Measurements from ENCODE around the gene WRAP73.

Gene WRAP73

GRCh38 chr1:3609769-3610526 is 40.0 kb downstream of the WRAP73 start:
- no peak for DNase-seq

GRCh38 chr1:3609016-3609768 is 40.7 kb downstream of the WRAP73 start:
- DNase-seq, result no peak

DNA sequence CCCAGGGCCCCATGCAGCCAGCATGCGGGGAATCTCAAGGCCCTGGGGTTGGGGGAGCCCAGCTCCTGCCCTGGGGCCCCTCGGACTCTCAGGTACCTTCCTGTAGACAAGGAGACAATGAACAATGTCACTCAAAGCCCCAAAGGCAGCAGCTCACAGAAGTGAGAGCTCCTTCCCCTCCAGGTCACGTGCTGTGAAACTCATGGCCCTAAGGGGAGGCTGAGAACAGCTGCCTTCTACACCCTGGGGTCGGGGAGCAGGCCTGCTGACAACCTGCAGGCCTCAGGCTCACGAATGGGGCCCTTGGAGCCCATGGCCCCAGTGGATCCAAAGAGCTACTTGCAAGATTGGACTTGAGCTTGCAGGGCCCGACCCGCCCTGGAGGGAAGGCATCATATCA is 41.7 kb downstream of the WRAP73 start:
- no peak for DNase-seq

- no peak for DNase-seq
Measured at GRCh38 chr1:3607703-3608065, 42.2 kb downstream of the WRAP73 start.

- DNase-seq, result no peak
Measured at GRCh38 chr1:3606779-3607702, 42.9 kb downstream of the WRAP73 start.

GRCh38 chr1:3604997-3605823 is 44.7 kb downstream of the WRAP73 start:
- DNase-seq, result no peak

- DNase-seq, result no peak
Measured at GRCh38 chr1:3604468-3604974, 45.4 kb downstream of the WRAP73 start.

DNA sequence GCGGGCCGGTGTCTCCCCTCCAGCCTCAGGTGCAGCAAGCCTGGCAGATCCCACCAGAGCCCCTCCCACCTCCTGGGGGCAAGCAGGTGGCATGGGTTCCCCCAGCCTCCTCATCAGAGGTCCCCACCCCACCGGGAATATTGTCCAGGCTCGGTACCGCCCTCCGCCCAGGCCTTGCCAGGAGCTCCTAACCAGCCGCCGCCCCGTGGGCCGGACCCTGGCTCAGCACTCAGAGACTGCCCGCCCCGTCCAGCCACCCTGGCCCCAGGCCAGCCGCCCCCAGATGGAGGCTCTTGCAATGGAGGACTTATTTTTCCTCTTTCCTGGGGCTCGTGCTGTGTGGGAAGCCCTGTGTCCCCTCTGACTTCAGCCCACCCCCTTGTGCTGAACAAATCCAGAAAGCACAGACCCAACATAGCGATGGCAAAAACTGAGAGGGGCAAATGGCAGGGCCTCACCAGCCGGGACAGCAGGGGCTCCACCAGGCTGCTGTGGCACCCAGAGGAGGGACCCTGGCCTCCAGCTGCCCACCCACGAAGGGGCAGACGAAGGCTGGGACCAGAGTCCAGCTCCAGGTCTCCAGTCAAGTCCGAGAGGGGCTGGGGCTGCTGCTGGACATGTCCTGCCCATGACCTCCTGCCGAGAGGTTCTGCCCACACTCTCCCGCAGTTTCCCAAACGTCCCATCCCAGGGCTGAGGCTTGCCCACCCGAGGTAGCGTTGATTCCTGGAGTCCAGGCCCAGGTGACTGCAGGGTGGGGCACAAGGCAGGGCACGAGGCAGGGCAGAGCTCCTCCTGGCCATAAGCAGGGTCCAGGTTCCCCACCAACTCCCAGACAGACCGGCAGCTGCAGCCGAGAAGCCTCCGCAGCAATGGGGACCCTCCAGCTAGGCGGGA is 46.1 kb downstream of the WRAP73 start:
- DNase-seq, result no peak

DNA sequence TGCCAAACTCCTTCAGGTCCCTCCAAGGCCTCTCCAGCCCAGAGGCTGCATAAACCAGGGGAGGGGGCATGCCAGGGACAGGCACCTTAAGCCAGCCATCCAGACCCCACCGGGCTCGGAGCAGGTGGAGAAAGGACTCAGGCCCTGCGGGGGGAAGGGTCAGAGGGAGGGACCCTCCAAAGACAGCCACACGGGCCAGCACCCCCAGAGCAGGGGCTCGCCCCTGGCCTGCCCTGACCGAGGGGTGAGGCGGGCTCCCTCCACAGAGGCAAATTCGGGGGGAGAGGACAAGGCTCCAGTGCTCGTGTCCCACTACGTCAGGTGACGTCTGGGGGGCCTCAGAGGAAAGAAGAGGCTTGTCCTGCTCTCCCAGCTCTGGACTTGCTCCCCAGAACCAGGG is 46.7 kb downstream of the WRAP73 start:
- no peak for DNase-seq

GRCh38 chr1:3602375-3602774 is 47.5 kb downstream of the WRAP73 start:
- DNase-seq, result no peak

- DNase-seq, result no peak
Measured at GRCh38 chr1:3601743-3602142, 48.2 kb downstream of the WRAP73 start.

DNA sequence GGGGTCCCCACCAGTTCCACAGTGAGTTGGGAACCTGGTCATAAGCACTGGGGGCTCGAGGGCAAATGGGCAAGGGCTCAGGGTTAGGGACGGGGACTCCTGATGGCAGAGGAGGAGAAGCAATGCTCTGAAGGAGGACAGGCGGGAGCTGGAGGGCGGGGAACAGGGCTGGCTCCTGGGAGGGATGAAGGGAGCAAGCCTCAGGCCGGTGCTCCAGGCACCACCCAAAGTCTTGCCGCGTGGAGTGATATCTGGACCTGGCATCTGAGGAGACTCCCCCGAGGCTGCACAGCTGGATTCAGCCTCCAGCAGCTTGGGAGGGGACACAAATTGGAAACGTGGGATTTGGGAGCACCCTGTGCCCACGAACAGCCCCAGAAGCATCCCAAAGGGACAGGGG is 49.5 kb downstream of the WRAP73 start:
- DNase-seq, result no peak

DNA sequence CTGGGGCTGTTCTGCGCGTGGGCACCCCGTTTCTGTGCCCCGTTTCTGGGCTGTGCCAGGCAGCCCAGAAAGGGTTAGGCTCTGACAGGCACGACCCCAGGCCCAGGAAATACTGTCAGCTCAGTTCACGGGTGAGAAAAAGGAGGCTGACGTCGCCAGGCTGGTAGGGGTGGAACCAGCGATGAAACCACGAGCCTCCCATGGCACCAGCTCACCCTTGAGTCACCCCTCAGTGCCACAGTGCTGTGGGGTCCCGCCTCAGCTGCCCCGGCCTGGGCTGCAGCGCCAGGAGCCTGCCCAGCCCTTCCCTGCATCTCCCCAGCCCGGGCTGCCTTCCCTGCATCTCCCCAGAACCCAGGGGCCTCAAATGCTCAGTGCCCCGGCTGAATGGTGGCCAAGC is 50.1 kb downstream of the WRAP73 start:
- DNase-seq, result no peak

DNA sequence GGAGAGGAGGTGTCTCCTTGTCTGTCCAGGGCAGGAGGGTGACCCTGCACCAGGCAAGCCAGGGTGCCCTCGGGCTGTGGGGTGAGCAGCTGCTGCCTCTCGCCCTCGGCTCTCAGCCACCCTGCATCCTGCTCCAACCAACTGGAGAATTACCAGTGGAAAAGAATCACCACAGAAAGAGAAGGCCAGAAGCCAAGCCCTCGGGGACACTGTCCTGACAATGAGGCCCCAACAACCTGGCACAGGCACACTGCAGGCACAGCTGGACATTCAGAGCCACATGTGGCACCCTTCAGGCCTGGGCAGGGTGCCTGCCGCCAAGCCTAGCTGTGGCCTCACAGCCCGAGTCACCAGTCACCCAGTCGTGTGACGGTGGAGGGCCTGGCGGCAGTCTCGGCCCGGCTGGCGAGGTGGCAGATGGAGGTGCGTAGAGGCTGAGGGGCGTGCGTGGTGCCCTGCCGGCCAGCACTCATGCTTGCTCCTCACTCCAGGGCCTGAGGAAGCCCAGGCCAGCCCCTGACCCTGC is 50.6 kb downstream of the WRAP73 start:
- no peak for DNase-seq

GRCh38 chr1:3598522-3599285 is 51.2 kb downstream of the WRAP73 start:
- DNase-seq, result no peak

DNA sequence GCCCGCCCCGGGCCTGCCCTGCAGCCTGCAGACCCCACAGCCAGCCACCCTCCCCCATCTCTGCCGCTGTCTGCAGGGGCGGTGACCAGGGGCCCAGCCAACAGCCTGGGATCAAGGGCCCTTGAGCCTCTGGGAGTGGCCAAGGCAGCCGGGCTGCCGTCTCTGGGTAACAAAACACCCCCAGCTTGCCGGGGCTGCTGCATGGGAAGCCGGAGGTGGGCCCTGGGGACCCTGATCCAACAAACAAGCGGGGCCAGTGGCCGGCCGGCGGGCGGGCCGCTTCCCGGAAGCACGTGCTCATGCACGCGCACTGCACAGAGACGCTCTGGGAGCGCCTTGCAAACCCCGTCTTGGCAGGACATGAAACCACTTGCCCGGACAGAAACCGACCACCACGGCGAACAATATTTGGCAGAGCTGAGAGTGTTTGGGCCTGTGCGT is 51.8 kb downstream of the WRAP73 start:
- DNase-seq, result no peak

GRCh38 chr1:3597599-3597964 is 52.3 kb downstream of the WRAP73 start:
- DNase-seq, result peak; percentile 10

DNA sequence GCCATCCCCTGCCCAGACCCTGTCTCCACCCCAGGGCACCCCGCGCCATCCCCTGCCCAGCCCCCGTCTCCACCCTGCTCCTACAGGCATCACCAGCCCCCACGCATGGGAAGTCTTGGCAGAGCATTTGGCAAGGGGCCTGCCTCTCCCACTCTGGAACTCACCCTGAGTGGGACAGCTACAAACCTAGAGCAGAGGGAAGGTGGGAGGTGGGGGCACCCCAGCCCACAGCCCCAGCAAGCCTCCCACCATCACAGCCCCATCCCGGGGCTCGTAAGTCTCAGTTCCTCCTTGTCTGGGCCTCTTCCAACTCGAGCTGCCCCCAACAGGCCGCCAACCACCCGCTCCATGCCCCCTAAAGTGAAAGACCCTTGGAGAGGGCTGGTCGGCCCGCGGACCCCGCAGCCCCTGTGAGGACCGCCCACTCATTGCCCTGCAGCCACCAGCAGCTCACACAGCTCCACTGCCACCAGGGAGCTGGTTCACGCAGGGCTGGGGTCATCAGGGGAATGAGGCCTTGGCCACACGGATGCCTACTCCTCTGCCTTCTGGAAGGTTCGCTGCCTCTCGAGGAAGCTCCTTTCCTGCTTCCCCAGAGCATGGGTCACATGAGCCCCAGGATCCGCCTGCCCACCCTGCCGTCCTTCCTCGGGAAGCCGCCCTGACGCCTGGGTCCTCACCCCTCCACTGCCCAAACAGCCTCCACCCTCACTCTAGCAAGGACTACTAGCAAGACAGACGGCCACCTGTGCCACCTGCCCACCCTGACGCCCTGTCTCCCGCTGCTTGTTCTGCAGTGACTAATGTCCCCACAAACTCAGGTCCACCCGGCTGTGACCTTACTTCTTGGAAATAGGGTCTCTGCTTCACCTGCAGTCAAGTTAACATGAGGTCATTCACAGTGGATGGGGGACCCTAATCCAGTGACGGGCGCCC is 53.0 kb downstream of the WRAP73 start:
- DNase-seq, result no peak

- no peak for DNase-seq
Measured at GRCh38 chr1:3595949-3596348, 54.0 kb downstream of the WRAP73 start.

Measured in stimulated activated CD4-positive, alpha-beta T cell treated with anti-CD3 and anti-CD28 coated beads, Interleukin-4, amount 100 ng/mL, for 24 hours (primary cell).